WTC11 (cell line): ENCODE measurements around the gene AVL9. TPM values are rescaled to one million over a fixed set of nuclear protein-coding genes. Genes with fewer than 3 reads are reported as not detected.

Source experiments
- ATAC-seq: fragments of 200-7000 bp; cut with Tn5 transposase; 2 replicates; pipeline ENCODE4 v1.10.0; 2021; ENCODE audit warnings: mild to moderate bottlenecking, moderate library complexity
- CTCF ChIA-PET: fragments of 300-600 bp; sonication (Branson Sonifier 250); formaldehyde crosslinking; loops from one replicate; lab custom pipeline; 2021; ENCODE audit warnings: antibody characterized with exemption; lab: Charles Lee
- POLR2A ChIA-PET: fragments of 350-600 bp; sonication (Branson Sonifier 250); formaldehyde crosslinking; loops from one replicate; lab custom pipeline; 2021; ENCODE audit warnings: antibody characterized with exemption; lab: Charles Lee
- DNase-seq: peaks from one replicate; pipeline ENCODE4 v3.0.0; 2021; ENCODE audit warnings: low spot score
- H3K27ac Mint-ChIP-seq: 2 replicates; pipeline ENCODE4 v1.8.0; 2021; ENCODE audit warnings: mixed read lengths
- H3K27me3 Mint-ChIP-seq: 2 replicates; pipeline ENCODE4 v1.8.0; 2021; ENCODE audit warnings: low read depth, mild to moderate bottlenecking, moderate library complexity, mixed read lengths
- H3K36me3 Mint-ChIP-seq: 2 replicates; pipeline ENCODE4 v1.8.0; 2021; ENCODE audit warnings: mixed read lengths
- H3K4me1 Mint-ChIP-seq: 2 replicates; pipeline ENCODE4 v1.8.0; 2022; ENCODE audit warnings: mixed read lengths
- H3K4me3 Mint-ChIP-seq: 2 replicates; pipeline ENCODE4 v1.8.0; 2021; ENCODE audit warnings: mild to moderate bottlenecking, moderate library complexity, mixed read lengths
- H3K9me3 Mint-ChIP-seq: 2 replicates; pipeline ENCODE4 v1.8.0; 2021; ENCODE audit warnings: mixed read lengths
- ESRRA ChIP-seq: sonication (generic); formaldehyde crosslinking; IDR thresholded peaks from 2 replicates; pipeline ENCODE4 v1.8.1; 2022; ENCODE audit warnings: mild to moderate bottlenecking, missing genetic modification reagents, borderline replicate concordance
- FOXJ3 ChIP-seq: sonication (generic); formaldehyde crosslinking; IDR thresholded peaks from 2 replicates; pipeline ENCODE4 v1.9.0; 2021; ENCODE audit warnings: missing genetic modification reagents, mild to moderate bottlenecking, borderline replicate concordance
- FOXK1 ChIP-seq: sonication (generic); formaldehyde crosslinking; IDR thresholded peaks from 2 replicates; pipeline ENCODE4 v1.8.0; 2022; ENCODE audit warnings: mild to moderate bottlenecking, moderate library complexity, missing genetic modification reagents
- GABPB1 ChIP-seq: sonication (generic); formaldehyde crosslinking; IDR thresholded peaks from 2 replicates; pipeline ENCODE4 v1.8.1; 2023; ENCODE audit warnings: mild to moderate bottlenecking, missing genetic modification reagents
- HMGA2 ChIP-seq: fragments of 250-450 bp; sonication (Bioruptor Pico); IDR thresholded peaks from 2 replicates; pipeline ENCODE4 v1.4.0; 2021; ENCODE audit warnings: mild to moderate bottlenecking, moderate library complexity
- JAZF1 ChIP-seq: fragments of 250-450 bp; sonication (Bioruptor Pico); IDR thresholded peaks from 2 replicates; pipeline ENCODE4 v1.9.0; 2021; ENCODE audit warnings: moderate library complexity, mild to moderate bottlenecking, inconsistent platforms
- KAT7 ChIP-seq: sonication (generic); formaldehyde crosslinking; IDR thresholded peaks from 2 replicates; pipeline ENCODE4 v1.8.1; 2023; ENCODE audit warnings: missing genetic modification reagents, mild to moderate bottlenecking, borderline replicate concordance
- OVOL2 ChIP-seq: fragments of 250-450 bp; sonication (Bioruptor Pico); IDR thresholded peaks from 2 replicates; pipeline ENCODE4 v1.9.0; 2021; ENCODE audit warnings: mild to moderate bottlenecking, borderline replicate concordance
- PREB ChIP-seq: sonication (generic); formaldehyde crosslinking; IDR thresholded peaks from 2 replicates; pipeline ENCODE4 v1.8.1; 2022; ENCODE audit warnings: mild to moderate bottlenecking, missing genetic modification reagents, moderate library complexity, borderline replicate concordance
- PRRX2 ChIP-seq: fragments of 250-450 bp; sonication (Bioruptor Pico); IDR thresholded peaks from 2 replicates; pipeline ENCODE4 v1.8.0; 2021; ENCODE audit warnings: mild to moderate bottlenecking
- SMAD4 ChIP-seq: sonication (generic); formaldehyde crosslinking; IDR thresholded peaks from 2 replicates; pipeline ENCODE4 v1.8.0; 2022; ENCODE audit warnings: mild to moderate bottlenecking, missing genetic modification reagents
- STAT6 ChIP-seq: sonication (generic); formaldehyde crosslinking; conservative IDR thresholded peaks from 2 replicates; pipeline ENCODE4 v1.8.1; 2023; ENCODE audit warnings: mild to moderate bottlenecking, low read depth, missing genetic modification reagents, moderate library complexity
- TCF7 ChIP-seq: sonication (generic); formaldehyde crosslinking; IDR thresholded peaks from 2 replicates; pipeline ENCODE4 v1.8.0; 2022; ENCODE audit warnings: mild to moderate bottlenecking, low read depth, missing genetic modification reagents, moderate library complexity
- TEAD4 ChIP-seq: sonication (generic); formaldehyde crosslinking; IDR thresholded peaks from 2 replicates; pipeline ENCODE4 v1.8.0; 2022; ENCODE audit warnings: mild to moderate bottlenecking, missing genetic modification reagents
- ZNF219 ChIP-seq: sonication (generic); formaldehyde crosslinking; IDR thresholded peaks from 2 replicates; pipeline ENCODE4 v1.8.0; 2023; ENCODE audit warnings: missing genetic modification reagents, mild to moderate bottlenecking, borderline replicate concordance
- ZNF232 ChIP-seq: sonication (generic); formaldehyde crosslinking; IDR thresholded peaks from 2 replicates; pipeline ENCODE4 v1.8.0; 2022; ENCODE audit warnings: mild to moderate bottlenecking, missing genetic modification reagents
- ZNF317 ChIP-seq: sonication (generic); formaldehyde crosslinking; IDR thresholded peaks from 2 replicates; pipeline ENCODE4 v1.8.1; 2023; ENCODE audit warnings: low read depth, mild to moderate bottlenecking, moderate library complexity, missing genetic modification reagents, borderline replicate concordance
- ZNF416 ChIP-seq: fragments of 250-450 bp; sonication (Bioruptor Pico); IDR thresholded peaks from 2 replicates; pipeline ENCODE4 v1.9.0; 2021; ENCODE audit warnings: mild to moderate bottlenecking, inconsistent platforms
- ZNF423 ChIP-seq: fragments of 250-450 bp; sonication (Bioruptor Pico); IDR thresholded peaks from 2 replicates; pipeline ENCODE4 v2.1.2; 2022; ENCODE audit warnings: mild to moderate bottlenecking, moderate library complexity
- ZNF671 ChIP-seq: fragments of 250-450 bp; sonication (Bioruptor Pico); IDR thresholded peaks from 2 replicates; pipeline ENCODE4 v1.8.0; 2021; ENCODE audit warnings: mild to moderate bottlenecking
- total RNA-seq: library from RNA; stranded (reverse); gene quantifications from 3 replicates; pipeline ENCODE4 v1.2.3, GENCODE V29; 2021
- TF ChIP-seq, protein P1 (sequence below): sonication (generic); formaldehyde crosslinking; conservative IDR thresholded peaks from 2 replicates; pipeline ENCODE4 v1.8.1; 2022; ENCODE audit warnings: mild to moderate bottlenecking, missing genetic modification reagents
- TF ChIP-seq, protein P2 (sequence below): fragments of 250-450 bp; sonication (Bioruptor Pico); conservative IDR thresholded peaks from 2 replicates; pipeline ENCODE4 v1.9.0; 2021; ENCODE audit warnings: mild to moderate bottlenecking

Gene AVL9
- total RNA-seq, 1 experiment from 2014 or later: 55.6 TPM

- Mint-ChIP-seq H3K4me1 (peaks cover 41% of the 10 kb centered on the region), H3K36me3 (peaks cover 77% of the 10 kb centered on the region), H3K27ac (no peak overlapping the region; the same call in 1 of the 2 replicates), H3K27me3 (peaks cover 4% of the 10 kb centered on the region), H3K9me3 (peaks cover 65% of the 10 kb centered on the region), H3K4me3 (no peak overlapping the region)
- ChIA-PET CTCF (no interaction called here), POLR2A (no interaction called here)
- no peak for DNase-seq
- no peak for ATAC-seq
- no peak for TF ChIP-seq ZNF317 (CRISPR knock-in tag)
- no peak for TF ChIP-seq STAT6
- TF ChIP-seq OVOL2: no peak
These were observed 20.7 kb downstream of the AVL9 start for GRCh38 chr7:32515890-32516550.

DNA sequence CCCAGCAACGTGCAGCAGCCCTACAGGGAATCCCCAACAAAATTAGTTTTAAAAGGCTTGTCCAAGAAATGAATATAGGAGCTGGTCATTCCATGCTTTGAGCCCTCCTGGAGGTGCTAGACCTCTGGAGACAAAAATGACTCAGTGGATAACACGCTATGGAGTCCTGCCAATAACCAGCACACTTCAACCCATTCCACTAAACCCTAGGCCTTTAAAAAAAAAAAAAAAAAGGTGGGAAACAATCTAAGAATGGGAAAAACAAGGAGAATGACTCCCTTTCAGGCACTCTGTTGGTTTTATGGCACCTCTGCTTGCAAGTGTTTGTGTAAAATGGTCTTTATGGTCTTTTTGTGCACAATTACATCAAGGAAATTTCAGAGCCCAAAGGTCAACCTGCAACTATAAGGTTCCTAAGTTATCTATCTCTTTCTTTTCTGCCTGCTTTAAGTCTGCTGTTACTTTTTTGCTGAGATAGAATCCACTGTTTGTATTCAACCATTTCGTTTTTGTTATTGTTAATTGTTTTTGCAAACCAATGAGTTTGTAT lies 21.3 kb downstream of the AVL9 start:
- CTCF ChIA-PET: no interaction called here
- Mint-ChIP-seq H3K9me3 (peaks cover 71% of the 10 kb centered on the region), H3K36me3 (peaks cover 83% of the 10 kb centered on the region), H3K4me3 (no peak overlapping the region), H3K27me3 (peaks cover 4% of the 10 kb centered on the region), H3K4me1 (peaks cover 35% of the 10 kb centered on the region), H3K27ac (no peak overlapping the region)
- DNase-seq (no peak), ATAC-seq (no peak)
- POLR2A ChIA-PET: no interaction called here
- TF ChIP-seq STAT6 (no peak), JAZF1 (CRISPR knock-in tag) (no peak), ZNF219 (CRISPR knock-in tag) (no peak), ZNF423 (no peak), PREB (CRISPR knock-in tag) (no peak), ESRRA (CRISPR knock-in tag) (no peak), FOXJ3 (no peak), ZNF317 (CRISPR knock-in tag) (no peak), TEAD4 (CRISPR knock-in tag) (no peak)

GRCh38 chr7:32518534-32519140 lies 23.3 kb downstream of the AVL9 start:
- ATAC-seq: no peak
- no peak for TF ChIP-seq SMAD4 (CRISPR knock-in tag)
- no peak for TF ChIP-seq FOXK1 (CRISPR knock-in tag)
- TF ChIP-seq, protein P1, sequence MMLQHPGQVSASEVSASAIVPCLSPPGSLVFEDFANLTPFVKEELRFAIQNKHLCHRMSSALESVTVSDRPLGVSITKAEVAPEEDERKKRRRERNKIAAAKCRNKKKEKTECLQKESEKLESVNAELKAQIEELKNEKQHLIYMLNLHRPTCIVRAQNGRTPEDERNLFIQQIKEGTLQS: no peak
- TF ChIP-seq HMGA2 (CRISPR knock-in tag): no peak
- TF ChIP-seq TCF7 (CRISPR knock-in tag): no peak
- TF ChIP-seq ZNF416 (CRISPR knock-in tag): no peak
- no peak for TF ChIP-seq KAT7 (CRISPR knock-in tag)
- TF ChIP-seq, protein P2, sequence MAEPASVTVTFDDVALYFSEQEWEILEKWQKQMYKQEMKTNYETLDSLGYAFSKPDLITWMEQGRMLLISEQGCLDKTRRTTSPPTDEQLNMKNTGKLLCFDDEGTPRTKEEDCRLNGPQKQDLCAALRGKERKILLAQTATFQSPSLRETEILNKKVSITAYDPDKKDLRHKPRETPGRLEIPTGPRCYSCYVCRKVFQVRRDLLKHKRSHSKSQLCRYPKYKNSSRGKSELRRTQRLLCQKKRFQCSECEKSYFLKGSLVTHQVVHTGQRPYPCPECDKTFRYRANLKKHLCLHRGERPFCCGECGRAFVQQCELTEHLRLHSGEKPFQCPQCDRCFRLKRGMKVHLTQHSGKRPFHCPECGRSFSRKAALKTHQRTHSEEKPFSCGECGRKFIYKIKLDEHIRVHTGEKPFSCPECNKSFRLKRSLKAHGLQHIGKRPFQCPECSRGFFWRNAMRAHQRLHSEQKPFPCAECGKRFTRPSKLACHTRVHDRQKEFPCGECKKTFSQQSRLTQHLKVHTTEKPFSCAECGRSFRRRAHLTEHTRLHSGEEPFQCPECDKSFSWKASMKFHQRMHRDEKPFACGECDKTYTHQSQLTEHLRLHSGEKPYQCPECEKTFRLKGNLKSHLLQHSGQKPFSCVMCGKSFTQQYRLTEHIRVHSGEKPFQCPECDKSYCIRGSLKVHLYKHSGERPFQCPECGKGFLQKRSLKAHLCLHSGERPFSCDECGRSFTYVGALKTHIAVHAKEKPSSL (CRISPR knock-in tag): no peak
- TF ChIP-seq PRRX2 (CRISPR knock-in tag): no peak
- no peak for TF ChIP-seq GABPB1 (CRISPR knock-in tag)
- TF ChIP-seq ZNF232: no peak
- no peak for TF ChIP-seq PREB (CRISPR knock-in tag)
- no peak for TF ChIP-seq ZNF671

More at GRCh38 chr7:32518534-32519140, 23.3 kb downstream of the AVL9 start:
- Mint-ChIP-seq H3K4me1 (peaks cover 15% of the 10 kb centered on the region), H3K9me3 (peaks cover 83% of the 10 kb centered on the region), H3K4me3 (no peak overlapping the region), H3K27ac (no peak overlapping the region), H3K27me3 (peaks cover 4% of the 10 kb centered on the region), H3K36me3 (peaks cover 91% of the 10 kb centered on the region)
- POLR2A ChIA-PET: no interaction called here
- CTCF ChIA-PET: no interaction called here
- DNase-seq: no peak
